Heart left ventricle (tissue), 16 donors: ENCODE results near the gene WLS. TPM values are rescaled to one million over a fixed set of nuclear protein-coding genes. Genes with fewer than 3 reads are reported as not detected.

Source experiments
- ATAC-seq, 4 donors: fragments of 200-7000 bp; cut with Tn5 transposase; one replicate each; pipeline ENCODE4 v1.9.1; 2020 to 2022; ENCODE audit warnings: moderate library complexity in 4 of 4, mild to moderate bottlenecking in 3 of 4, moderate number of reproducible peaks in 1 of 4
- DNase-seq, 5 donors: peaks; one replicate each; pipeline ENCODE4 v3.0.0-alpha.2; 2020
- H3K27ac ChIP-seq, 12 donors: fragments of 200-600 bp; sonication (generic) in 4 of 12; one replicate each; pipeline versions ENCODE4 v1.5.0 to v1.8.0; 2016 to 2022; ENCODE audit warnings: mild to moderate bottlenecking in 2 of 12
- H3K27me3 ChIP-seq, 9 donors: fragments of 200-600 bp; sonication (generic) in 2 of 9; one replicate each; pipeline versions ENCODE4 v1.5.1 to v1.8.0; 2016 to 2022; ENCODE audit warnings: mild to moderate bottlenecking in 3 of 9
- H3K36me3 ChIP-seq, 9 donors: fragments of 200-600 bp; sonication (generic) in 2 of 9; one replicate each; pipeline versions ENCODE4 v1.5.0 to v1.8.0; 2018 to 2022; ENCODE audit warnings: mild to moderate bottlenecking in 2 of 9
- H3K4me1 ChIP-seq, 12 donors: fragments of 200-600 bp; sonication (generic) in 4 of 12; one replicate each; pipeline versions ENCODE4 v1.5.0 to v1.8.0; 2016 to 2022; ENCODE audit warnings: mild to moderate bottlenecking in 3 of 12
- H3K4me3 ChIP-seq, 12 donors: fragments of 200-600 bp; sonication (generic) in 4 of 12; one replicate each; pipeline versions ENCODE4 v1.5.0 to v1.8.0; 2017 to 2022; ENCODE audit warnings: mild to moderate bottlenecking in 9 of 12, moderate library complexity in 4 of 12
- H3K9me3 ChIP-seq, 12 donors: fragments of 200-600 bp; sonication (generic) in 4 of 12; one replicate each; pipeline versions ENCODE4 v1.5.0 to v1.8.0; 2016 to 2022; ENCODE audit warnings: mild to moderate bottlenecking in 1 of 12
- CTCF ChIP-seq, 12 donors: fragments of 200-600 bp; sonication (generic) in 4 of 12; IDR thresholded peaks; one replicate each; pipeline versions ENCODE4 v1.5.0 to v1.8.0; 2018 to 2022; ENCODE audit warnings: antibody characterized with exemption in 12 of 12, mild to moderate bottlenecking in 5 of 12
- POLR2A ChIP-seq, 2 donors: fragments of 450-650 bp; IDR thresholded peaks; one replicate each; pipeline ENCODE4 v1.6.1; 2017; ENCODE audit warnings: antibody characterized with exemption in 2 of 2, mild to moderate bottlenecking in 2 of 2, moderate library complexity in 2 of 2
- WGBS, 4 donors: extraction: QIAGEN DNeasy Blood & Tissue Kit in 2 of 4; methylation state at CpG; one replicate each; pipeline versions ENCODE4 v1.1.5 to v1.1.7; 2013 to 2018; 5-methylcytosine and 5-hydroxymethylcytosine counted together
- intact Hi-C, 10 donors: fragments of 100-400 bp; cut with DNase I; formaldehyde crosslinking; loops; one replicate each; pipeline versions ENCODE4 v1.11.1 to v1.14.2; 2022
- polyA plus RNA-seq, 2 donors: library from polyadenylated mRNA; stranded (reverse); fragments of 200-250 nt; gene quantifications; one replicate each; pipeline ENCODE4 v1.2.3, GENCODE V29; 2013
- total RNA-seq, 9 donors: library from RNA; depleted of rRNA in 2 of 9; stranded (reverse); fragments of >200 nt in 2 of 9; fragmentation: NEBNext Ultra II Directional in 3 of 9; extraction: Animal tissue kit (Norgen Biotek cat#: 25700) in 3 of 9; gene quantifications; one replicate each; pipeline versions ENCODE4 v1.1.0 to v1.2.4, GENCODE V29; 2016 to 2023
- donor health status: ischemic (EF 13 %, LVEDD 7.1; RV severe dilation, severe dysfunction).
- donor health status: healthy with polysubstance abuse.
- donor health status: DM: no; HTN: yes; CAD: no.
- donor health status: DM: no; HTN: no; CAD: no.
- donor health status: ischemic (EF 25% LVEDD 6.9; RV normal size, moderate dysfunction).
- donor health status: ischemic (EF 25% LVEDD 5.7; RV mildly dilated, moderate dysfunction).
- donor health status: healthy.
- donor health status: DM: yes; HTN: yes; CAD: no.
- donor health status: ischemic (EF 35%, LVEDD 5.7; RV mildly dilated, moderate dysfunction).
- donor health status: nonischemic (EF 11% LVEDD 7.7; RV severe dilation, severe dysfunction).
- donor health status: DM: yes; HTN: yes; CAD: no.
- donor health status: PGD.
- donor health status: ischemic (EF 29% LVEDD 5.4; RV normal size, mild dysfunction).
- donor health status: nonischemic (EF 23%, LVEDD 6.1; RV moderate dilation, normal function).

WLS gene
- total and polyA plus RNA-seq, 11 donors = 36.5 to 115 (median 101) TPM

DNA sequence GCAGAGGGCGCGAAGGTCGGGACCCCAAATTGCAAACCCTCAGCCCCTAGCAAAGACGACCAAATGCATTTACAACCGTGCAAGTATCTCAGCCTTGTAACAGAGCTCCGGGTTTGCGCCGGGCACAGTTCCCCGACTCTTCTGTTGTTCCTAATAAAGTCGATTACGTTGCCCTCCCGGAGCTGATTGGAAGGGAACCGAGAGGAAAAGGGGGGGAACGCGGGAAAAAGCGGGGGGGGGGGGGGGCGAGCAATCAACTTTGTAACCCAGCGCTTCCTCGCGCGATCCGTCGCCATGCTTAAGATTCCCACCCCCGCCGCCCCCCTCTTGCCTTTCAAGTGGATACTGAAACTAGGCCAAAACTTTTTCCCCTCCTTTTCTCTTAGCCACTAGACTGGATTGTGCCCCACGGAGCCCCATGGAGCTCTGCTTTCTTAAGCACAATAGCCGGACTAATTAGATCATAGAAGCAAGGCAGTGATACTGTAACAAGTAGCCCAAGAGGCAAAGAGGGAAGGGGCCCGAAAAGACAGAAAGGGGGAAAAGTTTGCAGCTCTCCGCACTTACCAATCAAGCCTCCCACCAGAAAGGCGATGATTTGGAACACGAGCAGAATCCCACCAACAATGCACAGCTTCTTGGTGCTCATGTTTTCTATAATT is 565 bp downstream of the WLS start:
- ATAC-seq (peak; percentile 45 to 73 (median 68)), DNase-seq (peak; percentile 61 to 77 (median 63))
- Histone ChIP-seq H3K4me1 (peaks cover 0 to 40% (median 15%) of the 10 kb centered on the region in 12 donors), H3K27ac (peak overlapping the region; percentile 47 to 93 (median 83)), H3K4me3 (peak overlapping the region; percentile 58 to 93 (median 78)), H3K36me3 (no peaks in the 10 kb centered on the region), H3K9me3 (no peaks in the 10 kb centered on the region), H3K27me3 (peaks cover 0 to 13% (median 0%) of the 10 kb centered on the region in 9 donors)
- 0 to 1% (median 1%) methylated on average over 21 to 31 of the region's 31 CpGs for WGBS, 4 donors
- TF ChIP-seq POLR2A (IDR thresholded peaks at IDR 0.05) (peak in 1 of 2 donors; percentile 45), CTCF (IDR thresholded peaks at IDR 0.05) (no peak)
- intact Hi-C loops = loop anchor here in 9 of 10 donors (2.0 to 10.0 kb wide), 15 partner anchors 54 to 111 kb away; no protein-coding TSS in a partner anchor

GRCh38 chr1:68230901-68231626 is 1.3 kb downstream of the WLS start:
- intact Hi-C loops = loop anchor here in 9 of 10 donors (5.0 to 10.0 kb wide), 13 partner anchors 54 to 111 kb away; no protein-coding TSS in a partner anchor
- peak overlapping the region; percentile 58 to 93 (median 78) for H3K4me3 ChIP-seq
- peak; percentile 2 to 47 (median 38) for ATAC-seq
- H3K9me3 ChIP-seq = no peaks in the 10 kb centered on the region
- DNase-seq = peak; percentile 39 to 65 (median 46)
- 1 to 3% (median 1%) methylated on average over 44 to 62 of the region's 62 CpGs for WGBS, 4 donors
- H3K4me1 ChIP-seq = peaks cover 0 to 40% (median 15%) of the 10 kb centered on the region in 12 donors
- peaks cover 0 to 13% (median 0%) of the 10 kb centered on the region in 9 donors for H3K27me3 ChIP-seq
- peak overlapping the region; percentile 47 to 93 (median 80) for H3K27ac ChIP-seq
- TF ChIP-seq POLR2A (IDR thresholded peaks at IDR 0.05) (no peak), CTCF (IDR thresholded peaks at IDR 0.05) (no peak)
- H3K36me3 ChIP-seq = no peaks in the 10 kb centered on the region

- no peak for ATAC-seq
- Histone ChIP-seq H3K4me1 (peaks cover 0 to 40% (median 15%) of the 10 kb centered on the region in 12 donors), H3K36me3 (no peaks in the 10 kb centered on the region), H3K4me3 (peak overlapping the region in 11 of 12 donors; percentile 58 to 93 (median 78)), H3K27ac (peak overlapping the region in 10 of 12 donors; percentile 34 to 93 (median 83)), H3K9me3 (no peaks in the 10 kb centered on the region), H3K27me3 (peaks cover 0 to 13% (median 0%) of the 10 kb centered on the region in 9 donors)
- intact Hi-C loops = loop anchor here in 9 of 10 donors (5.0 to 10.0 kb wide), 13 partner anchors 53 to 112 kb away; no protein-coding TSS in a partner anchor
- no peak for TF ChIP-seq CTCF (IDR thresholded peaks at IDR 0.05)
- TF ChIP-seq POLR2A (IDR thresholded peaks at IDR 0.05) = no peak
- peak in 2 of 5 donors; percentile 15 to 34 for DNase-seq
- 7 to 29% (median 13%) methylated on average over 7 of the region's 7 CpGs for WGBS, 4 donors
Measured at GRCh38 chr1:68230484-68230802, 1.9 kb downstream of the WLS start.
